GM19397 (cell line): ENCODE data around the gene COL23A1.

Source experiments
- ATAC-seq: cut with Tn5 transposase; IDR thresholded peaks from one replicate; pipeline ENCODE4 v1.9.1; 2021; ENCODE audit warnings: mild to moderate bottlenecking, moderate library complexity; ENCODE audit not compliant: unreplicated experiment

Gene COL23A1

GRCh38 chr5:178279723-178280438, 310.3 kb downstream of the COL23A1 start:
- no peak for ATAC-seq

DNA sequence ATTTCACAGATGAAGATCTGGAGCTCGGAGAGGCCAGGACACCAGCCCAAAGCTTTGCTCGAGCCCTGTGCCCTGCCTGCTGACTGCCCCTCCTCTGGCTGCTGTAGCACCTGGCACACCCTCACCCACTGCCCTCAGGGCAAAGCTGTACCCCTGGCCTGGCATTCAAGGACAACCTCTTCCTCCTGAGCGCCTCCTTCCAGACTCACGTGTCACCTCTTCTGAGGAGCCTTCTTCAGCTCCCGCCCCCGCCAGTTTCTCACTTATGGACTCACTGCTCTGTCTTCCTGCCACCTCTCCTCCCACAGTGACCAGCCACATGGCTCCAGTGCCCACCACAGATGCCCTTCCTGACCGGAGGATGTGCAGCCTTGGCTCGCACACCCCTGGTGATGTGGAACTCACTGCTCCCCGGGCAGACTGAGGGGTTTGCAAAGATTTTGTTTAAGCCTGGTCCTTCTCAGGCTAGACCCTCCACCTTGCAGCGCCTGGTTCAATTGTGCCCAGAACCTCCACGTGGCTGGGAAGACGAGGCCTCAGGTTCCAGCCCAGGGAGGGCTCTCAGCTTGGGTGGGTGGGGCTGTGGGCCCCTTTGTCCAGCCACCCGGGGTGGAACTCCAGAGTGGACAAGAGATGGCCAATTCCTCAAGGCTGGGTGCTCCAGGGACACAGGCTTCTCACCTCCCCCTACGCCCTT, 311.0 kb downstream of the COL23A1 start:
- no peak for ATAC-seq

DNA sequence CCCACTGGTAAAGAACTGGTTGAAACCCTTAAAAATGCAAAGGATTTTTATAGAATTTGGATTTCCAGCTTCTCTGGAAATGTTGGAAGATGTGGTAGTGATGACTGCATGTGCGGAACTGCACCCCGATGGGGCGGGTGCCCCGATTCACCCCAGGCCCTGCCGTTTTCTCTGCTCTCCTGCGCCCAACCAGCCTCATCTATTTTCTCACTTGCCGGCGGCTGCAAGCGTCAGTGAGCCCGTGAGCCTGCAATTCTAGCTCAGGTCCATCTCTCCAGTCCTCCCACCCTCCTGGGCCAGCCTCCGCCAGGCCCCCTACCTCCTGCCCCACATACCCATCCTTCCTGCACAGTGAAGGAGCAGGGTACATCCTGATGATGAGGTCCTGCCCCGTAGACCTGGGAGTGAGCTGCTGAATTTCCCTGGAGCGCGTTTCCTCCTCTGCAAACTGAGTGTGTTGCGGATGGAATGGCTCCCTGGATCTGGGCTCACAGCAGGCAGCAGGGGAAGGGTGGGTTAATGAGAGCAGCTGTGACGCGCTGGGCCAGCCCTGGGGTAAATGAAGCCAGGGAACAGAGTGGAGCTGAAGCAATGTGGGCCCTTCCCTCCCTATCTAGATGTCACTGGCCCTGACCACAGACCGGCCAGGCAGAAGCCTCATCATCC, 311.7 kb downstream of the COL23A1 start:
- no peak for ATAC-seq

- ATAC-seq = no peak
These were observed 312.3 kb downstream of the COL23A1 start for GRCh38 chr5:178277866-178278265.

- no peak for ATAC-seq
These were observed 312.8 kb downstream of the COL23A1 start for GRCh38 chr5:178277346-178277745.

GRCh38 chr5:178274781-178275537, 315.2 kb downstream of the COL23A1 start:
- no peak for ATAC-seq

- no peak for ATAC-seq
These were observed 316.3 kb downstream of the COL23A1 start for GRCh38 chr5:178273665-178274541.

DNA sequence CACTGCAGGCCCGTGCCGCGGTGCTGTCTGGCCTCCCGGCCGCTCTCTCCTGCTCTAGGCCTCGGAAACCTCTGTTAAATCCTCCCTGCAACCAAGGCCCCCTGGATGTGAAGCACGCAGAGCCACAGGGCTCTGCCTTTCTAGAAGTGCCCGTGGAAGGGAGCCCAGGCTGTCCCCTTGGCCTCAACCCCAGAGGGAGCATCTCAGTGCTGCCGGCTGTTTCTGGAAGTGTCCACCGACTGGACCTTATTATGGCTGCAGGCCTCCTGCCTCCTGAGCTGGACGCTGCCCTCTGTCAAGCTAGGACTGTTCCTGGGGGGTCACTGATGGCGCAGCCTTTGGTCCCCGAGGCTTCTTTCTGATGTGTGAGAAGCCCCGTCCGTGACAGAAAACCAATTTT, 317.2 kb downstream of the COL23A1 start:
- ATAC-seq = no peak

- no peak for ATAC-seq
These were observed 317.6 kb downstream of the COL23A1 start for GRCh38 chr5:178272591-178272990.

GRCh38 chr5:178271726-178272479, 318.3 kb downstream of the COL23A1 start:
- no peak for ATAC-seq

DNA sequence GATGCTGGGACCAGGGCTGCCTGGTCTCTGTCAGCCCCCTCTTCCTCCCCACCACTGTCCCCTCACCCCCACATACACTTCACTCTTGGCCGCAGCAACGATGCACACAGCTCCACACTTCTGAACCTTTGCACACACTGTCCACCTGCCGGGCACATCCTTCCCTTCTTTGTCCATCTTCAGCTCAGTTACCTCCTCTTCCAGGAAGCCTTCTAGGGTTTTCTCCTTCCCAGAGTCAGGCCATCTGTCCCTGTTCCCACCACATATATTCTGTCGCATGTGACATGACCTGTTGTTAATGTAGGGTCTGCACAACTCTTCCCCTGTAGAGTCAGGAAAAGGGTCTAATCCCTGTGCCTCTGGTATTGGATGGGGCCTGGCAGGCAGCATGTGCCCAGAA, 319.0 kb downstream of the COL23A1 start:
- ATAC-seq = no peak

DNA sequence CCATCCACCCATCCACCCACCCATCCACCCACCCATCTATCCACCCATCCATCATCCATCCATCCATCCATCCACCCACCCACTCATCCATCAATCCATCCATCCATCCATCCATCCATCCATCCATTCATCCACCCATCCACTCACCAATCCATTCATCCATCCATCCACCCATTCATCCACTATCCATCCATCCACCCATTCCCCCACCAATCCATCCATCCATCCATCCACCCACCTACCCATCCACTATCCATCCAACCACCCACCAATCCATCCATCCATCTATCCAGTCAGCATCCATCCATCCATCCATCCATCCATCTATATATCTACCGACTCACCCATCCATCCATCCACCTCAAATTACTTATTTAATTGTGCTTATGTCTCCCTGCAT, 320.7 kb downstream of the COL23A1 start:
- no peak for ATAC-seq

- no peak for ATAC-seq
These were observed 322.3 kb downstream of the COL23A1 start for GRCh38 chr5:178267876-178268275.

DNA sequence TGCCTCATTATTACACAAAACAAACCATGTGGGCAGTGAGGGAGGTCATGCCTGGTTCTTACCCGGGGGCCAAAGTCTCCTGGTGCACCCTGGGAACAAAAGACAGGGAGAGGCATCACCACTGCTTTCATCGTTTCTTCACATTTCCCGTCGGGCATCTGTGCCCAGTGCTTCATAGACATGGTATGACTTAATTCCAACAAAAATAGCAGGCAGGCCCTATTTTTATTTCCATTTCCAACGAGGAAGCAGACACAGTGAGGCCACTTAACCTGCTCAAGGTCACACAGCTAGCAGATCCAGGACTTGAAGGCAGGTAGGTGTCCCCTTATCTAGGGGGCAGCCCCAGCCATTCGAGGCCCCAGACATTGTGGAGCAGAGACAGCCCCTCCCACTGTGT, 322.9 kb downstream of the COL23A1 start:
- ATAC-seq = no peak

DNA sequence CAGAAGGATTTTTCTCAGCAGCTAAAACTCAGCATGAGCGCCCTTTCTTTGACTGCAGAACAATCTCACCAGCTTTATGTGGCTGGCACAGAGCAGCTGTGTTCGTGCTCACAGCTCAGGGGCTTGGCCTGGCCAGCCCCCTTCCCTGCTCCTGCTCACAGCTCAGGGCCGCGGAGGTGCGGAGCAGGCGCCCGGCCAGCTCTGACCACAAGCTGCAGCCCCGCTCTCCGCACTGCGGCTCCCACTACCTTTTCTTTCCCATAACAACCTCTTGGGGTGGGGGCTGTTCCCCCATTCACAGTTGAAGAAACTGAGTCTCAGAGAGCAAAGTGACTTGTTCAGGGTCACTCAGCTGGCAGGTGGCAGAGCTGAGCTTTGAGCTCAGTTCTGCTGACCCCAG, 323.6 kb downstream of the COL23A1 start:
- ATAC-seq = no peak

DNA sequence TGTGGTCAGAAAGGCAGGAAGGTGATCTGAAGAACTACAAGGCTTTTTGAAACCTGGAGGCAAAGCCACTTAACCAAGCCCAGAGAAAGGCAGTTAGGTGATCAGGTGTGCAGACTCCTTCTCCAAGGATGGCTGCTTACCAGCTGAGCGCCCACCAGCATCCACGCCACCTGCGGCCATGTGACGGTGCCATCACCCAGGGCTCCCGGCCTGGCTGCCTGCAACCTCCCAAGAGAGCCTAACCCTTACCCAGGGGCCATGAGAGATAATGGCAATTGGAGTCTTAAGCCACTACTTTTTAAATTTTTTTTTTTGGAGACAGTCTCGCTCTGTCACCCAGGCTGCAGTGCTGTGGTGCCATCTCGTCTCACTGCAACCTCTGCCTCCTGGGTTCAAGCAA, 324.4 kb downstream of the COL23A1 start:
- no peak for ATAC-seq

DNA sequence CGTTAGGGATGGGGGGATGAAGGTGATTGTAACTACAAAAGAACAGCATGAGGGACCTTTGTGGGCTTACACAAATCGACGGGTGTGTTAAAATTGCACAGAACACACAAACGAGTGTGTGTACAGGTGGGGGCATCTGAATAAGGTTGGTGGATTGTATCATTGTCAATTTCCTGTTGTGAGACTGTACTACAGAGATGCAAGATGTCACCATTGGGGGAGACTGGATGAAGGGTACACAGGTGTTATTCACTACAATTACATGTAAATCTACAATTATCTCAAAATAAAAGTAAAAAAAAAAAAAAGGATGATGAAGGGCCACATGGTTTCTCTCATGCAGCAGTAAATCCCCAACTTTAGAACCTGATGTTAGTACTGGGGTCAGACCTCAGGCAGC, 326.1 kb downstream of the COL23A1 start:
- no peak for ATAC-seq

GRCh38 chr5:178261666-178262600, 328.3 kb downstream of the COL23A1 start:
- ATAC-seq = no peak
